ENCODE data around the gene BCAS3. TPM values are rescaled to one million over a fixed set of nuclear protein-coding genes. Genes with fewer than 3 reads are reported as not detected.

BCAS3 gene
- polyA plus RNA-seq, 3 donors, result 10.3 to 19.1 (median 14.7) TPM

DNA sequence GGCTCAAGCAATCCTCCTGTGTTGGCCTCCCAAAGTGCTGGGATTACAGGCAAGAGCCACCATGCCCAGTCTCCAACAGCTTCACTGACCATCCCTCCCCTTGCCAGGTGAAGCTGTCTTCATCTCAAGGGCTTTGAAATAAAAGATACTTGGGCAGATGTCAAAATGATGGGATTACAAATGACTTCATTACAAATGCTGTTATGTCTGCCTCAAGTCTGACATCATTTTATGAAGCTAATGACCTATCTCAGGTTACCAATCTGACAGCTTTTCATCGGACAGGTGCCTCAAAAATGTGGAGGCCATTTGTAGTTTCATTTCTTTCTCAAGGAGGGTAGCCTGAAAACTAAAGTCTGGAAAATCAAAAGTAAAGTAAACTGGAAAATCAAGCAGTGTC lies 398.3 kb downstream of the BCAS3 start:
- Histone ChIP-seq H3K36me3 (replicated peaks in 1 of 2; ENCODE audit: control insufficient read depth in 1 of 2, insufficient read depth in 2 of 2, low read length in 2 of 2) (no peaks in the 10 kb centered on the region), H3K27ac (ENCODE audit: low read depth in 1 of 2, low read length in 2 of 2) (no peak overlapping the region), H3K4me1 (ENCODE audit: control insufficient read depth in 1 of 2, insufficient read depth in 2 of 2, low read length in 2 of 2) (no peaks in the 10 kb centered on the region), H4K20me1 (ENCODE audit: insufficient read depth, low read length) (no peaks in the 10 kb centered on the region), H3K4me2 (replicated peaks; ENCODE audit: extremely low read depth, low read length, poor library complexity, severe bottlenecking) (no peak overlapping the region), H3K9me3 (replicated peaks in 1 of 2; ENCODE audit: control insufficient read depth in 1 of 2, insufficient read depth in 1 of 2, low read length in 2 of 2) (no peaks in the 10 kb centered on the region), H2AFZ (ENCODE audit: insufficient read depth, low read depth, low read length, poor library complexity, severe bottlenecking) (no peak overlapping the region), H3K27me3 (ENCODE audit: control insufficient read depth in 2 of 2, insufficient read depth in 2 of 2, low read length in 2 of 2) (no peaks in the 10 kb centered on the region), H3K4me3 (replicated peaks in 1 of 3; ENCODE audit: low read depth in 2 of 3, low read length in 3 of 3) (no peak overlapping the region), H3K79me2 (ENCODE audit: insufficient read depth, low read length) (no peaks in the 10 kb centered on the region), H3K9ac (ENCODE audit: insufficient read depth, low read length, poor library complexity, severe bottlenecking) (no peak overlapping the region)
- no CpG with 5 or more reads among the region's 1 CpG for WGBS (ENCODE audit: insufficient coverage)
- Mint-ChIP-seq H3K4me3 (no peak overlapping the region), H3K27me3 (ENCODE audit: low read depth in 3 of 3) (peaks cover 0 to 3% (median 0%) of the 10 kb centered on the region in 3 donors), H3K36me3 (peaks cover 5 to 9% of the 10 kb centered on the region in 2 donors), H3K4me1 (no peaks in the 10 kb centered on the region), H3K9me3 (peaks cover 0 to 2% (median 0%) of the 10 kb centered on the region in 7 donors), H3K27ac (no peak overlapping the region)
- intact Hi-C loops (cut with micrococcal nuclease), result no loop called here
- TF ChIP-seq, protein P1, sequence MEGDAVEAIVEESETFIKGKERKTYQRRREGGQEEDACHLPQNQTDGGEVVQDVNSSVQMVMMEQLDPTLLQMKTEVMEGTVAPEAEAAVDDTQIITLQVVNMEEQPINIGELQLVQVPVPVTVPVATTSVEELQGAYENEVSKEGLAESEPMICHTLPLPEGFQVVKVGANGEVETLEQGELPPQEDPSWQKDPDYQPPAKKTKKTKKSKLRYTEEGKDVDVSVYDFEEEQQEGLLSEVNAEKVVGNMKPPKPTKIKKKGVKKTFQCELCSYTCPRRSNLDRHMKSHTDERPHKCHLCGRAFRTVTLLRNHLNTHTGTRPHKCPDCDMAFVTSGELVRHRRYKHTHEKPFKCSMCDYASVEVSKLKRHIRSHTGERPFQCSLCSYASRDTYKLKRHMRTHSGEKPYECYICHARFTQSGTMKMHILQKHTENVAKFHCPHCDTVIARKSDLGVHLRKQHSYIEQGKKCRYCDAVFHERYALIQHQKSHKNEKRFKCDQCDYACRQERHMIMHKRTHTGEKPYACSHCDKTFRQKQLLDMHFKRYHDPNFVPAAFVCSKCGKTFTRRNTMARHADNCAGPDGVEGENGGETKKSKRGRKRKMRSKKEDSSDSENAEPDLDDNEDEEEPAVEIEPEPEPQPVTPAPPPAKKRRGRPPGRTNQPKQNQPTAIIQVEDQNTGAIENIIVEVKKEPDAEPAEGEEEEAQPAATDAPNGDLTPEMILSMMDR (IDR thresholded peaks at IDR 0.05), result no peak
- DNase-seq, result no peak

DNA sequence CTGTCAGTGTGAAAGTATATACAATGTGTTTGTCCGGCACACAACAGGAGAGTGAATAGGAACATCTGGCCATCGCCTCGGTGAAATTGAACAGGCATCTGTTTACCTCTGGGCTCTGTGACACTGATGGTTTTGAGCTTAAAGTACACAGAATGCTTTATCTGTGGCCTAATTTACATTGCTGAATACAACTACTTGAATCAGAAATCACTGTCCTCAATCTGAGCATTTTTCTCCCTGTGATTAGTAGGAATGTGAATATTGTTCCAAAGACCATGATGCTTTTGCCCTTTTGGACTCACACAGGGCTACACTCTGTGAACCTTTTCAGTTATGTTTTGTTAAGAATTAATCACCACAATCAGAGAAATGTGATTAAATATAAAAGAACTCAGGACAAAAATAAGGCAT lies 399.0 kb downstream of the BCAS3 start:
- no peak overlapping the region for H3K27ac Mint-ChIP-seq
- no peak overlapping the region for H3K9ac ChIP-seq (ENCODE audit: insufficient read depth, low read length, poor library complexity, severe bottlenecking)
- H3K4me3 ChIP-seq (replicated peaks in 1 of 3; ENCODE audit: low read depth in 2 of 3, low read length in 3 of 3), result no peak overlapping the region
- no peak overlapping the region for H3K4me3 Mint-ChIP-seq
- DNase-seq, result no peak
- intact Hi-C loops (cut with micrococcal nuclease), result no loop called here
- H3K27me3 ChIP-seq (ENCODE audit: control insufficient read depth in 2 of 2, insufficient read depth in 2 of 2, low read length in 2 of 2), result no peaks in the 10 kb centered on the region
- H3K27ac ChIP-seq (ENCODE audit: low read depth in 1 of 2, low read length in 2 of 2), result no peak overlapping the region
- peaks cover 0 to 3% (median 0%) of the 10 kb centered on the region in 3 donors for H3K27me3 Mint-ChIP-seq (ENCODE audit: low read depth in 3 of 3)
- 100% methylated on average over 1 of the region's 3 CpGs for WGBS (ENCODE audit: insufficient coverage)
- H2AFZ ChIP-seq (ENCODE audit: insufficient read depth, low read depth, low read length, poor library complexity, severe bottlenecking), result no peak overlapping the region
- TF ChIP-seq, protein P1 (IDR thresholded peaks at IDR 0.05), result no peak
- H3K36me3 Mint-ChIP-seq, result peaks cover 6 to 9% of the 10 kb centered on the region in 2 donors
- H3K4me1 ChIP-seq (ENCODE audit: control insufficient read depth in 1 of 2, insufficient read depth in 2 of 2, low read length in 2 of 2), result no peaks in the 10 kb centered on the region
- no peaks in the 10 kb centered on the region for H3K36me3 ChIP-seq (replicated peaks in 1 of 2; ENCODE audit: control insufficient read depth in 1 of 2, insufficient read depth in 2 of 2, low read length in 2 of 2)
- H3K79me2 ChIP-seq (ENCODE audit: insufficient read depth, low read length), result no peaks in the 10 kb centered on the region
- H3K4me1 Mint-ChIP-seq, result no peaks in the 10 kb centered on the region
- no peaks in the 10 kb centered on the region for H3K9me3 ChIP-seq (replicated peaks in 1 of 2; ENCODE audit: control insufficient read depth in 1 of 2, insufficient read depth in 1 of 2, low read length in 2 of 2)
- H3K4me2 ChIP-seq (replicated peaks; ENCODE audit: extremely low read depth, low read length, poor library complexity, severe bottlenecking), result no peak overlapping the region
- peaks cover 0 to 2% (median 0%) of the 10 kb centered on the region in 7 donors for H3K9me3 Mint-ChIP-seq
- no peaks in the 10 kb centered on the region for H4K20me1 ChIP-seq (ENCODE audit: insufficient read depth, low read length)

Measured in CD14-positive monocyte (primary cell).